OCI-LY7 (cell line): ENCODE measurements around the gene RNF40. TPM values are rescaled to one million over a fixed set of nuclear protein-coding genes. Genes with fewer than 3 reads are reported as not detected.

ENCODE experiments used
- BruUV-seq: library from RNA; stranded (reverse); fragments of 400-500 nt; replicated peaks from 2 replicates; lab custom pipeline; 2021; lab: Mats Ljungman, UMichigan
- CTCF ChIA-PET: fragments of 300-600 bp; sonication (Branson Sonifier 250); formaldehyde crosslinking; loops from one replicate; lab custom pipeline; 2022; ENCODE audit warnings: antibody characterized with exemption; ENCODE audit not compliant: unreplicated experiment; lab: Charles Lee
- POLR2A ChIA-PET: fragments of 300-600 bp; sonication (Branson Sonifier 250); formaldehyde crosslinking; loops from one replicate; lab custom pipeline; 2022; ENCODE audit warnings: antibody characterized with exemption; lab: Charles Lee
- DNase-seq: peaks from one replicate; pipeline ENCODE4 v3.0.0-alpha.2; 2015; ENCODE audit warnings: low spot score
- H2AFZ ChIP-seq: fragments of 200-600 bp; sonication (generic), shearing (Covaris generic); 2 replicates; pipeline ENCODE4 v1.6.1; 2014; ENCODE audit warnings: mild to moderate bottlenecking, antibody characterized with exemption, low read length, moderate library complexity
- H3K27ac ChIP-seq: fragments of 200-600 bp; sonication (generic); 2 replicates; pipeline ENCODE4 v1.5.1; 2014; ENCODE audit warnings: mixed run types, low read depth, mild to moderate bottlenecking, moderate library complexity, low read length, inconsistent platforms; ENCODE audit not compliant: poor library complexity, severe bottlenecking
- H3K36me3 ChIP-seq: fragments of 200-600 bp; sonication (generic); 2 replicates; pipeline ENCODE4 v1.6.1; 2014; ENCODE audit warnings: mild to moderate bottlenecking, antibody characterized with exemption, low read length, moderate library complexity, mixed read lengths; ENCODE audit not compliant: insufficient read depth
- H3K4me1 ChIP-seq: fragments of 200-600 bp; sonication (generic); 2 replicates; pipeline ENCODE4 v1.5.1; 2014; ENCODE audit warnings: mild to moderate bottlenecking, low read length; ENCODE audit not compliant: insufficient read depth, poor library complexity, severe bottlenecking
- H3K4me2 ChIP-seq: fragments of 200-600 bp; sonication (generic); 2 replicates; pipeline ENCODE4 v1.6.1; 2014; ENCODE audit warnings: mild to moderate bottlenecking, low read length
- H3K4me3 ChIP-seq: fragments of 200-600 bp; sonication (generic); 2 replicates; pipeline ENCODE4 v1.5.1; 2014; ENCODE audit warnings: mild to moderate bottlenecking, low read depth, low read length; ENCODE audit not compliant: poor library complexity, severe bottlenecking
- H3K79me2 ChIP-seq: fragments of 200-600 bp; sonication (generic); 2 replicates; pipeline ENCODE4 v1.6.1; 2016; ENCODE audit warnings: low read depth, mild to moderate bottlenecking, low read length, moderate library complexity, mixed read lengths; ENCODE audit not compliant: insufficient read depth
- H3K9me2 ChIP-seq: fragments of 200-600 bp; sonication (generic); 2 replicates; pipeline ENCODE4 v1.6.1; 2016; ENCODE audit warnings: mild to moderate bottlenecking, low read length, mixed read lengths; ENCODE audit not compliant: insufficient read depth
- H3K9me3 ChIP-seq: fragments of 200-600 bp; sonication (generic); 2 replicates; pipeline ENCODE4 v1.6.1; 2014; ENCODE audit warnings: mild to moderate bottlenecking, mixed run types, low read length, mixed read lengths
- H4K20me1 ChIP-seq: fragments of 200-600 bp; sonication (generic); 2 replicates; pipeline ENCODE4 v1.6.1; 2014; ENCODE audit warnings: mild to moderate bottlenecking, antibody characterized with exemption, low read length, moderate library complexity, mixed read lengths; ENCODE audit not compliant: insufficient read depth
- EZH2phosphoT487 ChIP-seq: fragments of 200-600 bp; sonication (generic); IDR thresholded peaks from 2 replicates; pipeline ENCODE4 v1.6.1; 2018; ENCODE audit warnings: low read depth, borderline replicate concordance, mild to moderate bottlenecking, mixed run types, antibody characterized with exemption, low read length, moderate library complexity, mixed read lengths
- intact Hi-C: fragments of 100-400 bp; cut with micrococcal nuclease; formaldehyde crosslinking; loops from one replicate; pipeline ENCODE4 v1.10.0; 2022; ENCODE audit not compliant: unreplicated experiment
- total RNA-seq, 2 experiments: library from RNA; depleted of rRNA in 1 of 2; stranded (reverse); fragments of >200 nt in 1 of 2; shearing (Covaris generic) in 1 of 2; gene quantifications; 2 replicates each; pipeline ENCODE4 v1.2.3, GENCODE V29; 2014 to 2022
- TF ChIP-seq, protein P1 (sequence below): fragments of 200-600 bp; sonication (generic); conservative IDR thresholded peaks from 2 replicates; pipeline ENCODE4 v1.5.1; 2014; ENCODE audit warnings: mild to moderate bottlenecking, antibody characterized with exemption, low read length, moderate library complexity, mixed read lengths

Gene RNF40
- total RNA-seq, 2 experiments from 2014 or later, result 70.5 to 108 TPM

- POLR2A ChIA-PET, result interaction anchor here (0.6 kb wide), 4 partner anchors 12 to 1120 kb away, joined by 3 read pairs; no protein-coding TSS in a partner anchor
These were observed 7.4 kb downstream of the RNF40 start for GRCh38 chr16:30769379-30770089.

GRCh38 chr16:30771726-30772125 is 9.6 kb downstream of the RNF40 start:
- no TSS peak for BruUV-seq
- Histone ChIP-seq H3K9me2 (no peaks in the 10 kb centered on the region), H3K9me3 (no peaks in the 10 kb centered on the region), H3K4me2 (no peak overlapping the region), H3K4me3 (no peak overlapping the region), H3K27ac (no peak overlapping the region), H4K20me1 (no peaks in the 10 kb centered on the region), H2AFZ (no peak overlapping the region), H3K79me2 (no peaks in the 10 kb centered on the region), H3K4me1 (peaks cover 14% of the 10 kb centered on the region), H3K36me3 (peaks cover 88% of the 10 kb centered on the region)
- no peak for DNase-seq
- ChIA-PET POLR2A (no interaction called here), CTCF (interaction anchor here (0.5 kb wide), 1 partner anchor 51 kb away, joined by 3 read pairs; no protein-coding TSS in a partner anchor)
- intact Hi-C loops, result no loop called here
- TF ChIP-seq EZH2phosphoT487, result no peak
- TF ChIP-seq, protein P1, sequence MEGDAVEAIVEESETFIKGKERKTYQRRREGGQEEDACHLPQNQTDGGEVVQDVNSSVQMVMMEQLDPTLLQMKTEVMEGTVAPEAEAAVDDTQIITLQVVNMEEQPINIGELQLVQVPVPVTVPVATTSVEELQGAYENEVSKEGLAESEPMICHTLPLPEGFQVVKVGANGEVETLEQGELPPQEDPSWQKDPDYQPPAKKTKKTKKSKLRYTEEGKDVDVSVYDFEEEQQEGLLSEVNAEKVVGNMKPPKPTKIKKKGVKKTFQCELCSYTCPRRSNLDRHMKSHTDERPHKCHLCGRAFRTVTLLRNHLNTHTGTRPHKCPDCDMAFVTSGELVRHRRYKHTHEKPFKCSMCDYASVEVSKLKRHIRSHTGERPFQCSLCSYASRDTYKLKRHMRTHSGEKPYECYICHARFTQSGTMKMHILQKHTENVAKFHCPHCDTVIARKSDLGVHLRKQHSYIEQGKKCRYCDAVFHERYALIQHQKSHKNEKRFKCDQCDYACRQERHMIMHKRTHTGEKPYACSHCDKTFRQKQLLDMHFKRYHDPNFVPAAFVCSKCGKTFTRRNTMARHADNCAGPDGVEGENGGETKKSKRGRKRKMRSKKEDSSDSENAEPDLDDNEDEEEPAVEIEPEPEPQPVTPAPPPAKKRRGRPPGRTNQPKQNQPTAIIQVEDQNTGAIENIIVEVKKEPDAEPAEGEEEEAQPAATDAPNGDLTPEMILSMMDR, result no peak

More at GRCh38 chr16:30769379-30770089, 7.4 kb downstream of the RNF40 start:
- H3K36me3 ChIP-seq, result peaks cover 100% of the 10 kb centered on the region
- intact Hi-C loops, result no loop called here
- H3K4me3 ChIP-seq, result no peak overlapping the region
- H3K9me3 ChIP-seq, result no peaks in the 10 kb centered on the region
- DNase-seq, result no peak
- no peak for TF ChIP-seq EZH2phosphoT487
- TF ChIP-seq, protein P1, result no peak
- no peak overlapping the region for H2AFZ ChIP-seq
- CTCF ChIA-PET, result no interaction called here
- H3K79me2 ChIP-seq, result no peaks in the 10 kb centered on the region
- no peak overlapping the region for H3K27ac ChIP-seq
- no peaks in the 10 kb centered on the region for H4K20me1 ChIP-seq
- H3K4me2 ChIP-seq, result no peak overlapping the region
- no TSS peak for BruUV-seq
- peaks cover 14% of the 10 kb centered on the region for H3K4me1 ChIP-seq
- H3K9me2 ChIP-seq, result no peaks in the 10 kb centered on the region

DNA sequence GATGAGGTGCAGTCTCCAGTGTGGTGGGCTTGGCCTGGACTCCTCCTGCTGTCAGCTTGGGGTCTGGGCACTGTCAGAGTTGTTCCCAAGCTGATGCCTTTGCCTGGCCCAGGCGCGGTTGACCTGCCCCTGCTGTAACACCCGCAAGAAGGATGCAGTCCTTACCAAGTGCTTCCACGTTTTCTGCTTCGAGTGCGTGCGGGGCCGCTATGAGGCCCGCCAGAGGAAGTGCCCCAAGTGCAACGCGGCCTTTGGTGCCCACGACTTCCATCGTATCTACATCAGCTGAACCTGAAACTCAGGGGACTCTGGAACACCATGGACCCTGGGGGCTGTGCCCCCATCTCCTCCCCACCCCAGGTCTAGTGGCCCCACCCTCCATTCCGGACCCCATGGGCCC is 11.7 kb downstream of the RNF40 start:
- POLR2A ChIA-PET, result no interaction called here
- no peaks in the 10 kb centered on the region for H3K9me3 ChIP-seq
- no peak overlapping the region for H3K4me3 ChIP-seq
- TF ChIP-seq EZH2phosphoT487, result no peak
- TF ChIP-seq, protein P1, result no peak
- no peak overlapping the region for H2AFZ ChIP-seq
- peaks cover 67% of the 10 kb centered on the region for H3K36me3 ChIP-seq
- no peaks in the 10 kb centered on the region for H4K20me1 ChIP-seq
- BruUV-seq, result no TSS peak
- CTCF ChIA-PET, result no interaction called here
- no peaks in the 10 kb centered on the region for H3K9me2 ChIP-seq
- H3K27ac ChIP-seq, result no peak overlapping the region
- intact Hi-C loops, result no loop called here
- H3K4me1 ChIP-seq, result no peaks in the 10 kb centered on the region
- no peaks in the 10 kb centered on the region for H3K79me2 ChIP-seq
- H3K4me2 ChIP-seq, result no peak overlapping the region
- no peak for DNase-seq
